GM21619 (cell line): ENCODE measurements around the gene PYGL.
"Not testable (repeated sequence)": the region's sequence is repeated elsewhere in the genome, so short reads cannot be mapped to it uniquely, and the experiment has no call there.

ENCODE experiments used
- ATAC-seq: cut with Tn5 transposase; IDR thresholded peaks from one replicate; pipeline ENCODE4 v1.9.1; 2021; ENCODE audit not compliant: unreplicated experiment

PYGL gene

GRCh38 chr14:50929506-50929905 lies 14.8 kb downstream of the PYGL start:
- ATAC-seq: no peak

- ATAC-seq: no peak
These were observed 16.2 kb downstream of the PYGL start for GRCh38 chr14:50928002-50928635.

DNA sequence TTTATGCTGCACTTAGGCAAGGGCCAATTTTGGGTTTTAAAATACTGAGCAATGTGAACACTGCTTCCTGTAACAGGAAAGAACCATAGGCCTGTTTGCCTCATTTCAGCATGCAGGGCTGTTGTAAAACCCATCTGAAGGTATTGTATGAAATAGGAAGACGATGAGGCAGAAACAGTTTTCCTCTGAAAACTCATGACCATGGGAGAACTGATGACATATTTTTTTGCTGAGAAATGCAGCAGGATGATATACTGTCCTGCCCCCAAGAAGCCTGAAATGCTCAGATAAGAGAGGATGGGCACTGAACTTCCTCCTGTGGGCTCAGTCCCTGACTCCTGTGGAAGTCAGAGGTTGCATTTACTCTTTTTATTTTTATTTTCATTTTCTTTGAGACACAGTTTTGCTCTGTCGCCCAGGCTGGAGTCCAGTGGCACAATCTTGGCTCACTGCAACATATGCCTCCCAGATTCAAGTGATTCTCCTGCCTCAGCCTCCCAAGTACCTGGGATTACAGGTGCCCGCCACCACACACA lies 17.4 kb downstream of the PYGL start:
- ATAC-seq: no peak

GRCh38 chr14:50924843-50925242 lies 19.4 kb downstream of the PYGL start:
- no peak for ATAC-seq

DNA sequence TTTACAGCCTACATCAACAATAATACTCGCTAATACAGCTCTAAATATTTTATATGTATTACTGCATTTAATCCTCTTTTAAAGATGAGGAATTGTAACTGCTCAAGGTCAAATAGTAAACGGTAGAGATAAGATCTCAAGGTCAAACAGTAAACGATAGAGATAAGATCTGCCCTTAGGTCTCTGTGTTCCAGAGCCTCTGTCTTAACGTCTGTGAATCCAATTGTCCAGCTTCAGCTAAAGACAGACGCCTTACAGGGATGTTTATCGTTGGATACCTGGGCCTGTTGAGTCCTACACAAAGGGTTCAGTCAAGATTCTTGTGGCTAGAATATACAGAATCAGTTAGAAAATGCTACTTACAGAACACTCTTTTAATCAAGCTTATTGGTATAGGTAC lies 20.0 kb downstream of the PYGL start:
- no peak for ATAC-seq

GRCh38 chr14:50922803-50923202 lies 21.5 kb downstream of the PYGL start:
- ATAC-seq: no peak

DNA sequence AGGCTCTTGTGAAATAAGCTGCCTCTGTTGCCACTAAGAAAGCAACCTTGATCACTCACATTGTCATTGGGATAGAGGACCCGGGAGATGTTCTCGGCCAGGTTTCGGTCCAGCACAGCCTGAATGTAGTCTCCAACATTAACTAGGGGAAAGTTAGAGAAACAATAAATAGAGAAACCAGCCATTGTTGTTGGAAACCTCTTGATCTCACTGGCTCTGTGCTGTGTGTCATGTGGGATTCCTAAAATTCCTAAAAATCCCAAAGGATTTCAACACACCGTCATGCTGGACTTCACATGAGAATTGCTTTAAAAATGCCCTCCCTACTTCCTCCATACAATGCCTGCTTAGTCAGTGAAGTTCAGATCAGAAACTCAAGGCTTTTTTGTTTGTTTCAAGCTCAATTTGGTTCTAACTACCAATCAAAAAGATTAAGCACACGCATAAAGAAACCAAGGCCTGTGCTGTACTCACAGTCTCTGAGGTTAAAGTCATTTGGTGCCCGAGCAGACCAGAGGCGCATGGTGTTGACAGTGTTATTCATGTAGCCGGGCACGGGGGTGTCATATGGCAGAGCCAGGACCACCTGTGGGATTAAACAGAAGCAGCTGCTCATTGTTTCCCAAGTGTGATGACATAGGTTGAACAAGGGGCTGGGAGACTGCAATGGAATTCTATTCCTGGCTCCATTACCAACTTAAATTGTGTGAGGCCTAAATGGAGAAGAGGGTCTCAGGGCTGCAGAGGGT lies 23.6 kb downstream of the PYGL start:
- ATAC-seq: no peak

- ATAC-seq: not testable (repeated sequence)
These were observed 24.8 kb downstream of the PYGL start for GRCh38 chr14:50919524-50919923.

GRCh38 chr14:50917449-50917848 lies 26.8 kb downstream of the PYGL start:
- no peak for ATAC-seq

GRCh38 chr14:50910495-50911420 lies 33.5 kb downstream of the PYGL start:
- no peak for ATAC-seq

GRCh38 chr14:50906326-50907065 lies 37.8 kb downstream of the PYGL start:
- ATAC-seq: no peak

GRCh38 chr14:50904719-50905118 lies 39.6 kb downstream of the PYGL start:
- ATAC-seq: no peak

- no peak for ATAC-seq
These were observed 42.9 kb downstream of the PYGL start for GRCh38 chr14:50901361-50901760.

DNA sequence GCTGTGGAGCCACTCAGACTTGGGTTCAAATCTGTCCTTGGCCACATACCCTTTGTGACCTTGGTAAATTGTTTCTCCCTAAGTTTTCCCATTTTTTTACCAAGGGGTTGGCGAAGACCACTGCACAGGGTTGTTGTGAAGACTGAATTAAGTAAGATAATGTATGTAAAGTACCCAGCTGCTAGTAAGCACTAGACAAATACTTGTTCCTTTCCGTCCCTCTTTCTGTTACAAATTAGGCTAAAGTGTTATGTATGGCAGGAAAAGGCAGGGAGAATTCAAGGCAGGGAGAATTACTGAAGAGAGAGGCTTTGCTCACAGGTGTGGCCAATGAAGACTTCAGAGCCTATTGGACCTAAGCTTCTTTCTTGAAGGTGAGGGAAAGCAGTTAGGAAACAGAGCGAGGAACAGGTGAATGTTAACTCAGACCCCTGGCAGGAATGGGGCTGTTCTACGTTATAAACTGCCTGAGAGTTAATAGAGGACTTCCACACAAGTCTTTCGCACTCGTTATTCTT lies 46.6 kb downstream of the PYGL start:
- no peak for ATAC-seq

- not testable (repeated sequence) for ATAC-seq
These were observed 47.3 kb downstream of the PYGL start for GRCh38 chr14:50897005-50897404.

- not testable (repeated sequence) for ATAC-seq
These were observed 47.9 kb downstream of the PYGL start for GRCh38 chr14:50896421-50896820.

DNA sequence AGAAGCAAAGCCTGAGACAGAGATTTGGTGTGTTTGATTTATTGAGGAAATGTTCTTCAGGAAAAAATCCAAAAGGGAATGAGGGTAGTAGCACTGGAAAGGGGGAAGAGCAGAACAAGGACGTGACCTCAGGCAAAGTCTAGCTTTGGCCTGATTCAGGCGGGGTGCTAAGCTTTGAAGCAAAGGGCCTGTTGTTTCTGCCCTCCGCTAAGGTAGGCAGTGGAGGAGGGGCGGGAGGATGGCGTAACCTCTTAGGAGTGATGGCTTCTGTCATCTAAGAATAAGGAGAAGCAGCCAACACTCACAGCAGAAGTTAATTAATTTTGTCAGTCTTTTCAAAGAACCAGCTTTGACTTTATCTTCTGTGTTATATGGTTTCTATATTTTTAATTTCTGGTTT lies 52.0 kb downstream of the PYGL start:
- no peak for ATAC-seq

GRCh38 chr14:50887476-50887875 lies 56.8 kb downstream of the PYGL start:
- ATAC-seq: no peak

- ATAC-seq: no peak
These were observed 60.5 kb downstream of the PYGL start for GRCh38 chr14:50883827-50884197.
